M059J (cell line): ENCODE measurements around the gene KBTBD2. TPM values are rescaled to one million over a fixed set of nuclear protein-coding genes. Genes with fewer than 3 reads are reported as not detected.
"Not testable (repeated sequence)": the region's sequence is repeated elsewhere in the genome, so short reads cannot be mapped to it uniquely, and the experiment has no call there.

ENCODE experiments used
- DNase-seq: peaks from one replicate; pipeline ENCODE4 v3.0.0-alpha.2; 2012; ENCODE audit warnings: low read depth
- total RNA-seq: library from RNA; depleted of rRNA; stranded (reverse); fragments of >200 nt; shearing (Covaris generic); gene quantifications from 2 replicates; pipeline ENCODE4 v1.2.3, GENCODE V29; 2014

The KBTBD2 gene
- total RNA-seq, 1 experiment from 2014 or later, result 46.6 TPM

GRCh38 chr7:32893207-32893524 is 1.6 kb upstream of the KBTBD2 start:
- no peak for DNase-seq

GRCh38 chr7:32892521-32893206 is 1.1 kb upstream of the KBTBD2 start:
- DNase-seq, result peak; percentile 53

GRCh38 chr7:32891800-32892520 is 400 bp upstream of the KBTBD2 start:
- DNase-seq, result peak; percentile 96

- no peak for DNase-seq
These were observed 842 bp downstream of the KBTBD2 start for GRCh38 chr7:32890793-32891042.

GRCh38 chr7:32890010-32890792 is 1.4 kb downstream of the KBTBD2 start:
- DNase-seq, result peak; percentile 70

GRCh38 chr7:32888505-32888904 is 3.1 kb downstream of the KBTBD2 start:
- DNase-seq, result no peak

GRCh38 chr7:32887395-32887794 is 4.2 kb downstream of the KBTBD2 start:
- DNase-seq, result no peak

- no peak for DNase-seq
These were observed 10.2 kb downstream of the KBTBD2 start for GRCh38 chr7:32881074-32881982.

GRCh38 chr7:32879460-32879859 is 12.1 kb downstream of the KBTBD2 start:
- no peak for DNase-seq

GRCh38 chr7:32878023-32878422 is 13.5 kb downstream of the KBTBD2 start:
- DNase-seq, result not testable (repeated sequence)

- DNase-seq, result no peak
These were observed 19.1 kb downstream of the KBTBD2 start for GRCh38 chr7:32872421-32872820.

- DNase-seq, result no peak
These were observed 19.8 kb downstream of the KBTBD2 start for GRCh38 chr7:32871624-32872371.

- no peak for DNase-seq
These were observed 21.3 kb downstream of the KBTBD2 start for GRCh38 chr7:32870298-32870697.

GRCh38 chr7:32869716-32870115 is 21.8 kb downstream of the KBTBD2 start:
- DNase-seq, result no peak

GRCh38 chr7:32868116-32868515 is 23.4 kb downstream of the KBTBD2 start:
- DNase-seq, result no peak

GRCh38 chr7:32865448-32866030 is 26.0 kb downstream of the KBTBD2 start:
- no peak for DNase-seq

GRCh38 chr7:32863872-32864271 is 27.7 kb downstream of the KBTBD2 start:
- not testable (repeated sequence) for DNase-seq

GRCh38 chr7:32860090-32860489 is 31.5 kb downstream of the KBTBD2 start:
- no peak for DNase-seq

GRCh38 chr7:32858648-32859047 is 32.9 kb downstream of the KBTBD2 start:
- no peak for DNase-seq

GRCh38 chr7:32857063-32857462 is 34.5 kb downstream of the KBTBD2 start:
- DNase-seq, result not testable (repeated sequence)
